Activated CD4-positive, alpha-beta T cell treated with anti-CD3 and anti-CD28 coated beads, Interleukin-2, amount 50 U/mL, for 48 hours (primary cell): Measurements from ENCODE around the gene KCTD17.
"Not testable (repeated sequence)": the region's sequence is repeated elsewhere in the genome, so short reads cannot be mapped to it uniquely, and the experiment has no call there.

Source experiments
- DNase-seq, 2 experiments: peaks; one replicate each; pipeline ENCODE4 v3.0.0-alpha.2; 2020

The KCTD17 gene

DNA sequence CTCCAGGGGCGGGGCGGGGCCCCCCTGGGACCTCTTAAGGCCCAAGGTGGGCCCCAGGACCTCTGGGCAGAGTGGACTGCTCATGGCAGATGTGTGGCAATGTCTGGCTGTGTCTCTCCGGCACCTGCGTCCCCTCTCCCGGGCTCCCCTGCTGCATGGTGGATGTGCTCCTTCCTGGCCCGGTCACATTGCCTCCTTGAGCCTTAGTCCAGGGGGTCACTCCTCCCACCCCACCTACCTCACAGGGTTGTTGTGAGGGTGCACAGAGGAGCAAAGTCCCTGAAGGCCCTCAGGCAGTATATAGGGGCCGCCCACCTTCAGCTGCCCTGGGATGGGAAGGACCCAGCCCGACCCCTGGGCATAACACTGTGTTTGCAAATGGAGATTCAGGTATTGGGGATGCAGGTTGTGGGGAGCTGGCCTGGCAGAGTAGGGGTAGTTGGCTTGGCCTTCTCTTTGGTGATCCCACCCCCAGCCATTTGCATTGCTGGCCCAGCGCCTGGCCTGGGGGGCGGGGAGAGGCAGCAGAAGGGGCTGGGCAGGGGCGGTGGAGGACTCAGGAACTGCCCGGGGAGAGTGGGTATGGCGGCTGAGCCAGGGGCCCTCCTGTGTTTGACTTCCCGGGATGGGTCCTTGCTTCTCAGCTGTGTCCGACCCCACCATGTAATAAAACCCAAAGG lies 11.3 kb downstream of the KCTD17 start:
- DNase-seq = no peak

GRCh38 chr22:37063431-37064420 lies 12.2 kb downstream of the KCTD17 start:
- DNase-seq = no peak

GRCh38 chr22:37064553-37064952 lies 13.0 kb downstream of the KCTD17 start:
- DNase-seq = no peak

DNA sequence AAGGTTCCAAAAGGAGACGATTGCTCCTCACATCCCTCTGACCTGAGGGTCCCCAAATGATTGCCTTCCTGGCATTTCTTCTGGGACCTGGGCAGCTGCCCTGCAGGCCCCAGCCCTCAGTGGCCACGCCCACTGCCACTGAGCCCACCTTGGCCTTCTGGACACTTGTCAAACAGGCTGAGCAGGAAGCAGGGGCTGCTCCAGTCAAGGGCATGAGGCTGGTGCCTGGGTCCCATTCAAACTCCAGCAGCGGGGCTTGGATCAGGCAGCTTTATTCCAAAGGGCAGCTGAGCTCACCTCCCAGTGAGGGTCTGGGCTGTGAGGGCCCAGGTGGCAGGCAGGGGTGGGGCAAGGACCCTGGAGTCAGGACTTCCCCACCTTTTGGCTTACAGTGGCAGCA lies 13.6 kb downstream of the KCTD17 start:
- DNase-seq = no peak

- DNase-seq = no peak
Observed at GRCh38 chr22:37065961-37066360, 14.4 kb downstream of the KCTD17 start.

- no peak for DNase-seq
Observed at GRCh38 chr22:37067428-37067827, 15.9 kb downstream of the KCTD17 start.

GRCh38 chr22:37068859-37069258 lies 17.3 kb downstream of the KCTD17 start:
- no peak for DNase-seq

GRCh38 chr22:37069319-37069718 lies 17.8 kb downstream of the KCTD17 start:
- DNase-seq = no peak

- no peak for DNase-seq
Observed at GRCh38 chr22:37069719-37070118, 18.2 kb downstream of the KCTD17 start.

GRCh38 chr22:37070334-37070733 lies 18.8 kb downstream of the KCTD17 start:
- no peak for DNase-seq

DNA sequence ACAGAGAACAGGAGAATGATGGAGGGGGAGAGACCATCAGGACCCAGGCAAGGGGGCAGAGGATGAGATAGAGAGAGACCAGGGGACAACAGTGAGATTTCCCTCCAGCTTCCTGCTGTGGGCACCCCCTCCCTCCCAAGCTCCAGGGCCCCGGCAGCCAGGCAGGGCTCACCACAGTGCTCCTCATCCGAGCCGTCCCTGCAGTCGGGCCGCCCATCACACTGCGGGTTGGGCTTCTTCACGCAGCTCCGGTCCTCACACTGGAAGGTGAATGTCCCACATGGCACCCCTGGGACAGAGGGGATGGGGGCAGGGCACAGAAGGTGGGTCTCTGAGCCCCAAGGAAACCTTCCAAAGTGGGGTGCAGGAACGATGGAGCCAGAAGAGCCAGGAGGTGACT lies 19.2 kb downstream of the KCTD17 start:
- no peak for DNase-seq

DNA sequence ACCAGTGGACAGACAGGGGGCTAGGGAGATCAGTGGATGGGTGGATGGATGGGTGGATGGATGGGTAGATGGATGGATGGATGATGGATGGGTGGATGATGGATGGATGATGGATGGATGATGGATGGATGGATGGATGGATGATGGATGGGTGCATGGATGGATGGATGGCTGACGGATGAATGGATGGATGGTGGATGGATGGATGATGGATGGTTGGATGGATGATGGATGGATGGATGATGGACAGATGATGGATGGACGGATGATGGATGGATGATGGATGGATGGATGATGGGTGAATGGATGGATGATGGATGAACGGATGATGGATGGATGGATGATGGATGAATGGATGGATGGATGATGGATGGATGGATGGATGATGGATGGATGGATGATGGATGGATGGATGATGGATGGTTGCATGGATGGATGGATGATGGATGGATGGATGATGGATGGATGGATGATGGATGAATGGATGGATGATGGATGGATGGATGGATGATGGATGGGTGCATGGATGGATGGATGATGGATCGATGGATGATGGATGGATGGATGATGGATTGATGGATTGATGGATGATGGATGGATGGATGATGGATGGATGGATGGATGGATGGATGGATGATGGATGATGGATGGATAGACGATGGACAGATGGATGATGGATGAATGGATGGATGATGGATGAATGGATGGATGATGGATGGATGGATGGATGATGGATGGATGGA lies 20.5 kb downstream of the KCTD17 start:
- not testable (repeated sequence) for DNase-seq

- no peak for DNase-seq
Observed at GRCh38 chr22:37072673-37073072, 21.1 kb downstream of the KCTD17 start.

DNA sequence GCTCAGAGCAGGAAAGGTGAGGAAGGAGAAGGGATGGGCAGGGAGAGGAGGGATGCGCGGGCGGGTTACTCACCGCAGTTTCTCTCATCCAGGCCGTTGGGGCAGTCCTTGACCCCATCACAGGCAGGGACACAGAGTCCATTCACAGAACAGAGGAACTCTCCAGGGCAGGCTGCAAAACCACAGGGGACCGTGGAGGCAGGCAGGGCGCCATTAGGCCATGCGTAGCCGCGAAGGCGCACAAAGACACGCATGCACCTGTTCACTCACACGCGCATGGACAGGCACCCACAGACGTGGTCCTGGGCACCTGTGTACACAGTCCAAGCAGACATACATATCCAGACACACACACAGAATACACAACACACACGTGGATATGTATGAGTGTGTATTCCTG lies 23.0 kb downstream of the KCTD17 start:
- DNase-seq = no peak

DNA sequence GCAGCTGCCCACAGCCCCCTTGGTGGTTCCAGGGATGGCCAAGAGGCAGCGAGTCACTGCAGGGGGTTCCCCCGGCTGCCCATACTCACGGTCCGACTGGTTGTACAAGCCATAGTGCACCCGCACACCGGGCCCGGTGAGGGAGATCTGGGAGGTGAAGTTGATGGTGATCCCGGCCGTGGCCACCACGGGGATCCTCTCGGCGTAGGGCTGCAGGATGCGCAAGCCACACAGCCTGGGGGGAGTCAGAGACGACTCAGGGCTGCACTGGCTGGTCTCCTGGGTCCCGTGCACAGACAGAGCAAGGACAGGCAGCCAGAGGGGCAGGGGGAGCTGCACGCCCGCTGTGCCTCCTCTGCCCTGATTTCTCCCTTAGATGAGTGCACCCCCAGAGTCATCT lies 23.5 kb downstream of the KCTD17 start:
- no peak for DNase-seq

- no peak for DNase-seq
Observed at GRCh38 chr22:37075822-37076433, 24.4 kb downstream of the KCTD17 start.

DNA sequence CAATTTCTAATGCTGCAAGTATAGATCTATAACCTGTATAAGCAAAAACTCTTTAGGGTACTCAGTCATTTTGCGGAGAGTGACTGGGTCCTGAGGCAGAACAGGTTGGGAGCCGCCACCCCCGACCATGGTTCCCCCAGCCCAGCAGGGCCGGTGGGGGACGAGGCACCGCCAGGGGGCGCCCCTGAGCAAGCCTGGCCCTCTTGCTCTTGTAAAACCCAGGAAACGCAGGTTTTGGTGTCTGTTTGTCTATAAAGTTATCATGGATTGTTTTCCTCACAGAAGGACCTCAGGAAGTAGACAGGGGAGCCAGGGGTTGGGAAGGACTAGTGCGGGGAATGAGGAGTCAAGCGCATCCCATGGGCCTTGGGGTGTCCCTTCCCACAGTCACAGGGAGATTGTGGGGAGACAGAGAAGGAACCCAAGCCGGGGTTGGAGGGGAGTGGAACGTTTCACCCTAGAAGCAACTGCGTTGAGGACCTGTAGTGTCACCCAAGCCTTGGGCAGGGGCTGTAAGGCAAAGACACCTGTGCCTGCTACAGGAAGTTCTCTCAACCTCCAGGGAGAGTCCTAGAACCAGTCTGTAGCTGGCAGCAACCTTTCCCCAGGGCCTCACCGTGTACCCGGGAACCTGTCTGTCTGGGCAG lies 26.4 kb downstream of the KCTD17 start:
- peak; percentile 93 to 94 for DNase-seq

- DNase-seq = no peak
Observed at GRCh38 chr22:37079158-37079557, 27.6 kb downstream of the KCTD17 start.

- peak; percentile 84 to 88 for DNase-seq
Observed at GRCh38 chr22:37079668-37080171, 28.2 kb downstream of the KCTD17 start.

- peak; percentile 44 to 58 for DNase-seq
Observed at GRCh38 chr22:37080438-37080837, 28.9 kb downstream of the KCTD17 start.

DNA sequence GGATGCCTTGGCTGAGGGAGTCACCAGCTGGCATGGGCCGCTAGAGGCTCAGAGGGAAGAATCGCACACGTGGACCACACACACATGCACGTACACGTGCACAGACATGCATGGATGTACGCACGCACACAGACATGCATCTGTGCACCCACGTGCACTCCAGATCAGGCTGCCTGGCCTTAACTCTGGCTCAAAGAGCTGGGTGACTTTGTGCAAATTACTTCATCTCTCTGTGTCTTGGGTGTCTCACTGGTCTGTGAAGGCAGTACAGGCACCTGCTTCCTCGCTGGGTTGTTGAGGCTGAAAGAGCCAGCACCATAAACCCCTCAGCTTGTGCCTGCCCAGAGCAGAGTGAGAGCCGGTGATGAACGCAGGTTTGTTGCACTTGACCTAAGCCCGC lies 29.3 kb downstream of the KCTD17 start:
- no peak for DNase-seq

GRCh38 chr22:37082251-37082873 lies 30.8 kb downstream of the KCTD17 start:
- peak; percentile 52 to 66 for DNase-seq
